DMS 273 treated with DMSO at 0.1 percent for 48 hours (cell line): ENCODE results near the gene FNDC4.

Source experiments
- DNase-seq: peaks from one replicate; lab custom pipeline; 2025; lab: John Stamatoyannopoulos, UW

Gene FNDC4

DNA sequence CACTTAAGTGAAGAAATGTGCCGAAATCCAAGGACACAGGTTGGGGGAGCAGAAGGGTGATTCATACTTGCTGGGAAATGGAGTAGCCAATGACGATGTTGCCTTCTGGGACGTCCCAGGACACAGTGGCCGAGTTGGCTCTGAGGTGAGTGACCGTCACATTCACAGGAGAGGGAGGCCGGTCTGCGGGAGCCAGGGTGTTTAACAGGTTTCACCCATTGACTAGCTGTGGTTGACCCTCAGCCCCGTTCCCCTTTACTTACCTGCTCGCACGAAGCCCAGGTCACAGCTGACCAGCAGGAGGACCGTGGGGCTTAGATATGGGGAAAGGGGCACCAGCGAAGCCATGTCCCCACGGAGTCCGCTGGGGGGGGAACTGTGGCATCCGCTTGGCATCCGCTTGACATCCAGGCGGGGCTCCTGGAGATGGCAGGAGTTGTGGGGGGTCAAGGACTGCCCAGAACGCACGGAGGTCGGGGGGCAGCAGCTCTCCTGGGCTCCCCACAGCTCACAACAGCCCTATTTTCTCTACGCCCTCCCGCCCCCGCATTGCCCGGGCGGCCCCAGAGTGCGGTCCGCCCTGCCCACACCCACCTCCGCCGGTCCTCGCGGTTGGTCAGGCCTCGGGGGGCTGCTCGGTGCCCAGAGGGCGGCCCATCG is 586 bp downstream of the FNDC4 start:
- no peak for DNase-seq

GRCh38 chr2:27493948-27494283 is 1.1 kb downstream of the FNDC4 start:
- no peak for DNase-seq

- no peak for DNase-seq
Observed at GRCh38 chr2:27492557-27492956, 2.4 kb downstream of the FNDC4 start.

GRCh38 chr2:27489498-27490397 is 5.3 kb downstream of the FNDC4 start, which contains the start of gene IFT172:
Gene IFT172 (minus strand): TSS chr2:27489743. CDS start chr2:27489653, 90 bp downstream.
- peak; percentile 97 for DNase-seq

GRCh38 chr2:27489118-27489497 is 5.9 kb downstream of the FNDC4 start:
- DNase-seq = no peak

- DNase-seq = no peak
Observed at GRCh38 chr2:27485496-27485895, 9.5 kb downstream of the FNDC4 start.

- DNase-seq = no peak
Observed at GRCh38 chr2:27471961-27472360, 23.0 kb downstream of the FNDC4 start.

GRCh38 chr2:27464443-27464842 is 30.6 kb downstream of the FNDC4 start:
- no peak for DNase-seq

DNA sequence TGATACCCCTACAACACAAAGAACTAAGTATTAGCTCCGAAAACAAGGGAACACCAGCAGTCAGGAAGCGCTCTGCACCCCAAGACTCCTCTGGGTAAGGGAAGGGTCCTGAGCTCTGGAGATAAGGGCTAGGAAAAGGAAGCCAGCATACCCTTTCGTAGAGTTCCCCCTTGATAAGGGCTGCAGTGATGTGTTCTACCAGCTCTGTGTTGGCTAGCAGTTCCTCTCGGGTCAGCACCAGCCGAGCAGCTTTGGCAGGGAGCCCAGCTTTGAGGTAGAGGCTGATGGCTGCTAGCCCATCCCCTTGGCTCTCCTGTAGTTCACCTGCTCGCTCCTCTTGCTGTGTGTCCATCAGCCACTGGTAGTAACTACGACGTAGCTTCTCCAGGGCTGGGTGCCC is 33.9 kb downstream of the FNDC4 start:
- DNase-seq = no peak

GRCh38 chr2:27453968-27454367 is 41.0 kb downstream of the FNDC4 start:
- DNase-seq = no peak

DNA sequence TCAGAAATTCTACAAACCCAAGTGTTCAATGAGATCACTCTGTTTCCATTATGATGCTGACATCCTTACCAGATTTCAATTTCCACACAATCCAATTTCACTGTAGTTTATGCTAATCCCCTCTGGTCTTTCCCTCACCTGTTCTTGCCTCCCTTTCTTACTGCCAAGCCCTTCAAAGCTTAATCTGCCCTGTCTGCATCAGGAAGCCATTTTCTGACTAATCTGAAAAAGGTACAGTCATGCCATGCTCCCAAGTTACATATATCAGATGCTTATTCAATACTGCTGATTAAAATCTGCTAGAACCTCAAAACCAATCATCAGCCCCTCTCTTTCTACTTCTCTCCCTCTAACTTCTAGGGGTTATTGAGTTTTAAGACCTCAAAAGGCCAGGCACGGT is 43.9 kb downstream of the FNDC4 start:
- DNase-seq = no peak

GRCh38 chr2:27448381-27448780 is 46.6 kb downstream of the FNDC4 start:
- DNase-seq = no peak

DNA sequence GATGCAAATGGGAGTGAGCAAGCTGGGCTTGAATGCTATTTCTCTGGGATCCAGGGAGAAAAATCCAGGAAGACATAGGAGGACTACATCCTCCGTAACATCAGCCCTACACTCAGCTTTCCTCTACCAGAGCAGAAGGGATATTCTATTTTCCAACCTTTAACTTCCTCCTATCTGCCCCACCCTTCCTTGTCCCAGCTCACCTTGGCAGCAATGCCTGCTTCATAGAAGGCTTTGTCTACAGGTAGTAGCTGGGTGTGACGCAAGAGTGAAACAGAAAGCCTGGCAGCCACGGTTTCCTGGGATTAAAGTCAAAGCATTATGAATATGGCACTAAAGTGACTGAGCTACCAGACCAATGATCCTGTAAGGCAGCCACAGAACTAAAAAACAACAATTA is 48.9 kb downstream of the FNDC4 start:
- no peak for DNase-seq

- DNase-seq = no peak
Observed at GRCh38 chr2:27445615-27446014, 49.4 kb downstream of the FNDC4 start.

DNA sequence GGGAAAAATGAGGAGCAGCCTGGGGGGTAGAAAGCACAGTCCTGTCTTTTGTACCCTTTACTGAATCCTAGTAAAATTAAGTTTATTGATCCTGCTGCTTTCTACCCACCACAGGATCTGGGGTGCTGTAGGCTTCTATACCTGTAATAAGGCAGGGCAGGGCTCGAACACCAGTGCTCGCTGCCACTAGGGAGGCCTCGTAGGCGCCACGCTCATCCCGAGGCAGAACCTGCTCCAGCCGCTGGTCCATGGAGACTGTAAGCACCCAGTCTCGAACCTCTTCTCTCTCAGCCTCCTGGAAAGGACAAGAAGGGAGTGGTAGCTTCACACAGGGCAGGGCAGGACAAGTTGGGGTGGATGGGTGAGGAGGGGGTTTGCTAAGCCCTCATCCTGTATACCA is 49.8 kb downstream of the FNDC4 start:
- DNase-seq = no peak

DNA sequence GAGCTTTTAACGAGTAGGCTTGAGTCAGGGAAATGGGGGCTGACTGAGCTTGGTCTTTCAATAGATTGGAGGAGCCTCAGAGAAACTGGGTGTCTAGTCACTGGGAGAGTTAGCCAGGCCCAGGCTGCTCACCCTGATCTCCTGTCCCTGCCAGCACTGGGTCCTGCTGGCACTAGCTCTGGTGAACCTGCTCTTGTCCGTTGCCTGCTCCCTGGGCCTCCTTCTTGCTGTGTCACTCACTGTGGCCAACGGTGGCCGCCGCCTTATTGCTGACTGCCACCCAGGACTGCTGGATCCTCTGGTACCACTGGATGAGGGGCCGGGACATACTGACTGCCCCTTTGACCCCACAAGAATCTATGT is 52.1 kb downstream of the FNDC4 start:
- DNase-seq = no peak

GRCh38 chr2:27441958-27442919 is 52.8 kb downstream of the FNDC4 start, which contains the start of gene KRTCAP3:
Gene KRTCAP3 (plus strand): TSS chr2:27442381. CDS start chr2:27442413, 32 bp downstream.
- DNase-seq = no peak
